NCI-H187 treated with DMSO at 0.1 percent for 48 hours (cell line): ENCODE data around the gene IRAK2.

Source experiments
- DNase-seq: peaks from one replicate; lab custom pipeline; 2025; lab: John Stamatoyannopoulos, UW

The IRAK2 gene

DNA sequence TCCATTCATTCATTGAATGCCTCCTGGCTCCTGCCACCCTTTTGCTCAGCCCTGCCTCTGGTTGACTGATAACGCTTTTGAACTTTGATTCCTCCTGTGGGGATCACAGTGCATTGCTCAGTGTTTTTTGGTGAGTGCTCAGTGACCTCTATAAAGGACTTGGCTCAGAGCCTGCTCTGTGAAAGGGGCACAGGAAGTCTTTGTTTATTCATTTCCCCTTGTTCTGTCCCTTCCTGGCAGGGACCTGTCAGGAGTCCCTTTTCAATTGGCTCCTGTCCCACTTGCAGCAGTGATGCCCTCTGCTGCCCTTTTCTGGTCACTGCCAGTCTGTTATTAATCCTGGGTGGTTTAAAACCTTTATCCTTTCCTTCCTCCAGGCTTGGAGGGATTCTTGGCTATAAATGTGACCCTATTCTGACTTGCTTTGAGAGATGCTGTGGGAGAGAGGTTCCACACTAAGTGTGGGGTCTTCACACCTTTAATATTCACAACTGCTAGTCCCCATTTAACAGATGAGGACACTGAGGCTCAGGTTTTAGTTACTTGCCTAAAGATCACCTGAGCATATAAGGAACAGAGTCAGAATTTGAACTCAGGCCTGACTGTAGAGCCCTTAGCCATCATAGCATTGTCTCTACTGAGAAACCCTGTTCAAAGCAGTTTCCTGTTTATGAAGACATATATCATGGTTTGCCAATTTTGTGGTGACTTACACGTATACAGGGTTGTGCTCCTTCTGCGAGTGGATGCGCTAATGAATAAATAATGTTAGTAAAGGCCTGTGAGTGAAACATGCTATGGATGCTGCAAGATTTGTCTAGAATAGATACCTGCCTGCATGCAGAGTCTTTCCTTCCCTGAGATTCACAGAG is 60.3 kb downstream of the IRAK2 start:
- no peak for DNase-seq

- DNase-seq, result no peak
Observed at GRCh38 chr3:10226293-10226692, 61.6 kb downstream of the IRAK2 start.

- DNase-seq, result no peak
Observed at GRCh38 chr3:10228248-10228950, 63.7 kb downstream of the IRAK2 start.

DNA sequence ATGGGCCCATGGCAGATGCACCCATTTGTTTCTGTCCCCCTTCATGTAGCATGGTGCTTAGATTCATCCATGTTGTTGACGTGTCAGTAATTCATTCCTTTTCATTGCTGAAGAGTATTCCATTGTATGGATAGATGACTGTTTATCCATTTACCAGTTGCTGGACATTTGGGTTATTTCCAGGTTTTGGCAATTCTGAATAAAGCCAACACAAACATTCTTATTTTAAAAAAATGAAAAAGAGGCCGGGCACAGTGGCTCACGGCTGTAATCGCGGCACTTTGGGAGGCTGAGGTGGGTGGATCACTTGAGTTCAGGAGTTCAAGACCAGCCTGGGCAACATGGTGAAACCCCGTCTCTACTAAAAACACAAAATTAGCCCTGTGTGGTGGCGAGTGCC is 64.9 kb downstream of the IRAK2 start:
- DNase-seq, result no peak

GRCh38 chr3:10232137-10232536 is 67.4 kb downstream of the IRAK2 start:
- no peak for DNase-seq

DNA sequence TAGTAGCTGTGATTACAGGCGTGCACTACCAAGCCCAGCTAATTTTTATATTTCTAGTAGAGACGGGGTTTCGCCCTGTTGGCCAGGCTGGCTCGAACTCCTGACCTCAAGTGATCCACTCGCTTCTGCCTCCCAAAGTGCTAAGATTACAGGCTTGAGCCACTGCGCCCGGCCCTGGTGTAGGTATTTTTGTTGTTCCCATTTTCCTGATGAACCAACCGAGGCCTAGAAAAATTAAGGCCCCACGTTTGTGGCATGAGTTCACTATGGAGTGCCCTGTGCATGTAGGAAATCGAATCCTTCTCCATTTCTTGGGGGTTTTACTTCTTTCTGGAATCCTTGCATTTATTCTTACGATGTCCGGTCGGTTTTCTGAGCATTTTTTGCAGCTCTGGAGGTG is 69.3 kb downstream of the IRAK2 start:
- no peak for DNase-seq

DNA sequence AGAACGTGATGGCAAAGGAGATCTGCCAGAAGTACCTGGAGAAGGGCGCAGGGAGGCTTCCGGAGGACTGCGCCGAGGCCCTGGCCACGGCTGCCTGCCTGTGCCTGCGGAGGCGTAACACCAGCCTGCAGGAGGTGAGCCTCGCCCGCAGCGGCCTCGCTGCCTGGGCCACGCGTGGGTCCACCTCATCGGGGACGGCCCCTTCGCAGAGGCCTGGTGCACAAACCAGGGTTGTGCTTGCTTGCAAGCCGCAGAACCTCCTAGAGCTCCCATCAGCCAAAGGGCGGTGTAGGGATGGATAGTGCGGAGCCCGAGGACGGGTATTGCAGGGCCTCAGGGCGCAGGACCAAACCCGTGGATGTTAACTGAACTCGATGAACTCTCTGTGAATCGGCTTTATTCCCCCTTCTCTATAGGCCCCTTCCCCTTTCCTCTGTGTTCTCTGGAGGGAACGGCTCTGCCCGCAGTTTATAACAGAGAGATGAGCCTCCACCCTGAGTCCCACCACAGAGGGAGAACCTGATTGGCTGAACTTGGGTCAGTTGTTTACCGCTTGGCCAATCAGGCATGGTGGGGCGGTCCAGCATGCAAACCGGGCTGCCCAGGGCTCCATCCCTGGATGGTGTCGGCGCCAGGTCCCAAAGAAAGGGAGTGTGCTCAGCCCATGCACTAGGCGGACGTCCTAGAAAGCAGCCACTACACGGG is 70.0 kb downstream of the IRAK2 start:
- no peak for DNase-seq

- no peak for DNase-seq
Observed at GRCh38 chr3:10235551-10235950, 70.8 kb downstream of the IRAK2 start.

- DNase-seq, result no peak
Observed at GRCh38 chr3:10238345-10239183, 73.8 kb downstream of the IRAK2 start.

DNA sequence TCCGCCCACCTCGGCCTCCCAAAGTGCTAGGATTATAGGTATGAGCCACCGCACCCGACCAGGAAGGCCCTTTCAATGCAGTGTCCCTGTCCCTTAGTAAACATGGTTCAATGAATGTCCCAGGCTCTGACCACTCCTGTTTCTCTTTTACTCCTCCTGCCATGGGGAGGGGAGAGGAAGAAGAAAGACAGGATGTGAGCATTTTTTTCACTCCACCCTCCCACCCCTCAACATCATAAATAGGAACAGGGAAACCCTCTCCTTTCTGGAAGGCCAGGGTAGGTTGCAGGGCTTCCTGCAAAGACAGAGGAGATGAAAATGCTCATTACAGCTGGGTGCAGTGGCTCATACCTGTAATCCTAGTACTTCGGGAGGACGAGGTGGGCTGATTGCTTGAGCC is 76.1 kb downstream of the IRAK2 start:
- DNase-seq, result no peak

DNA sequence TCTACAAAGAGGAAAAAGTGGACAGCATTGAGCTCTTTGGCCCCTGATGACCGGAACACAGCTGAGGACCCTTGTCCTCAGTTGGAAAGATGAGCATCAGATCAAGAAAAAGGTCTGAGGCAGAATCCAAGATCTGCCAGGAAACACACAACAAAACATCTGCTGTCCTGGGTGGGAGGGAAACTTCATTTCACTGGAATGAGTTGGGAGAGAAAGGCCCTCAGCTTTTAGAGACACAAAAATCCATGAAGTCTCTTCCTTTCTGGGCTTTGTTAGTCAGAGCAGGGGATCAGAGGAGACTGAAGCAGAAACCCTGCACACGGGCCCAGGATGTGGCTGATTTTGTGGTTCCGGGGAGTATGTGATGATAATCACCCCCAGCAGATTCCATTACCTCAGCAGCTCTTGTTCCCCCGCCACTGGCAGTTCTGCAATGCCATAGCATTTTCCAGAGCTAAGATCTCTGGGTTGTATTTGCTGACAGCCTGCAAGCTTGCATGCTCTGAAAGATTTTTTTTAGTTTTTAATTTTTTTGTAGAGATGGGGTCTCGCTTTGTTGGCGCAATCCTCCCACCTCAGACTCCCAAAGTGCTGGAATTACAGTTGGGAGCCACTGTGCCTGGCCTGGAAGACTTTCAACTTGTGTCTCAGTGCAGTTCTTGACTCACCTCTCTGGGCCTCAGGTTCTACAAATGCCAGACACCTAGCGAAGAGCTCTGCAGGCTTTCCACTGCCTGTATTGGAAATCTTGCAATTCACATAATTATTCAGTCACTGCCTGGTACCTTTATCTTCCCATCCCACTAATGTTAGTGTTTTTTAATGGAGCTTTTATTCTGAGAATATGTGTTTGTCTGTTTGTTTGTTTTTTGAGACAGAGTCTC is 77.7 kb downstream of the IRAK2 start:
- no peak for DNase-seq

GRCh38 chr3:10244009-10244408 is 79.3 kb downstream of the IRAK2 start:
- no peak for DNase-seq

DNA sequence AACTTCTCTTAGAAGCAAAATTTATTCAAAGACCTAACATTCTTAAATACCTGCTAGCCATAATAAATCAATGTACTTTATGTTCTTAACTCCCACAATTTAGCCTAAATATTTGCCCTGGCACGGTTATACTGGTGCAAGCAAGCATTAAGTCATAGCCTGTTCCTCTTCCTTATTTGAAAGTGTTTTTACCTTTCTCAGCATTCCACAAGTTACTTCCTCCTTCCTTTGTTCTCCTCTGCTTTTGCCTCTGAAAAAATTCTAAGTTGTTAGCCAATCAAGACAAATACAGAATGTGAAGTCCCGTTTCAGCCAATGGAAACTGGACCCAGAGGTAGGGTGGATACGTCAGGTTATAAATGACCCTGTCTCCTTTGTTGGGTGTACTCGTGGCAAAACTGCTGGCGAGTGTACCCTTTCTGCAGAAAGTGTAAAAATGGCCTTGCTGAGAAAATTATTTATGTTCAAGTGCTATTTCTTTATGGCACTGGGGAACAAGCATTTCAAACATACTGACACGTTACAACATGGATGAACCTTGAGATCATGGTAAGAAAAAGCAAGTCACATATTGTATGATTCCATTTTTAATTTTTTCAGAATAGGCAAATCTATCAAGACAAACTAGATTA is 80.5 kb downstream of the IRAK2 start:
- no peak for DNase-seq

GRCh38 chr3:10247679-10248183 is 83.0 kb downstream of the IRAK2 start:
- DNase-seq, result no peak

- peak; percentile 65 for DNase-seq
Observed at GRCh38 chr3:10248184-10248983, 83.7 kb downstream of the IRAK2 start, which contains the start of gene TATDN2. Gene TATDN2, plus strand, starts transcription at chr3:10248459. Its CDS starts 742 bp downstream, at chr3:10249201.

DNA sequence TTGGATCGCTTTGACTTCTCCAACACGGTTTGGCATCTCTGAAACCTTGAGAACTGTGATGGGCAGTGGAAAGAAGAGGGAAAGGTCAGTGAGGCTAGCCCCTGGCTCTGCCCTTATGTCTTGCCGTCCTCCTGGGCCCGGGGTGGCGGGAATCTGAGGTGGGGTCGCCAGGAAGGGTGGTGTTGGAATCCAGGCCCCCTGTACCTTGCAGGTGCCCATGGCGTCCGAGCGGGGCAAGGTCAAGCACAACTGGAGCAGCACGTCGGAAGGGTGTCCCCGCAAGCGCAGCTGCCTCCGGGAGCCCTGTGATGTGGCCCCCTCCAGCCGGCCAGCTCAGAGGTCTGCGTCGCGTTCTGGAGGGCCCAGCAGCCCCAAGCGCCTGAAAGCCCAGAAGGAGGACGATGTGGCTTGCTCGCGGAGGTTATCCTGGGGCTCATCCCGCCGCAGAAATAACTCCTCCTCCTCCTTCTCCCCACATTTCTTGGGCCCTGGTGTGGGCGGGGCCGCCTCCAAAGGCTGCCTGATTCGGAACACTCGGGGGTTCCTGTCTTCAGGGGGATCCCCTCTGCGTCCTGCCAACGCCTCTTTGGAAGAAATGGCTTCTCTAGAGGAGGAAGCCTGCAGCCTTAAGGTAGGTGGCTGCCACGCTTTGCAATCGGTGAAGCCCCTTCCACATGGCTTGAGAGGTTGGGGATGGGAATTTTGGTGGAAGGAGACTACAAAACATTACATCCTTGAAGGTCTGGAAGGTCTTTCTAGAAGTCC is 84.4 kb downstream of the IRAK2 start:
- no peak for DNase-seq

DNA sequence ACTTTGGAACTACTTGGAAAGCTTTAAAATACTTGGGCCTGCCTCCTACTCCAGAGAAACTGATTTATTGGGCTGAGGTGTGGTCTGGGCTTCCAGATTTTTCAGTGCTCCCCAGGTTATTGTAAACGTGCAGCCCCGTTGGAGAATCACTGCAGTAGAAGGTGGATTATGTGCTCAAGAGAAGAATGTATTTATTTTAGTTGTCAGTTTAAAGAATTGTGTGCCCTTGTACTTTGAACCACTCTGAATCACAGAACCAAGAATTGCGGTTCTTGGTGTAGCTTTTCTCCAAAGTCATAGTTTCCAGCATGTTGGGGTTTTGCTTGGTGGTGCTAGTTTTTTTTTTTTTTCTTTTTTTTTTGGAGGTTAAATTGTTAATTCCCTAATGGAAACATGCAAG is 85.1 kb downstream of the IRAK2 start:
- DNase-seq, result no peak

DNA sequence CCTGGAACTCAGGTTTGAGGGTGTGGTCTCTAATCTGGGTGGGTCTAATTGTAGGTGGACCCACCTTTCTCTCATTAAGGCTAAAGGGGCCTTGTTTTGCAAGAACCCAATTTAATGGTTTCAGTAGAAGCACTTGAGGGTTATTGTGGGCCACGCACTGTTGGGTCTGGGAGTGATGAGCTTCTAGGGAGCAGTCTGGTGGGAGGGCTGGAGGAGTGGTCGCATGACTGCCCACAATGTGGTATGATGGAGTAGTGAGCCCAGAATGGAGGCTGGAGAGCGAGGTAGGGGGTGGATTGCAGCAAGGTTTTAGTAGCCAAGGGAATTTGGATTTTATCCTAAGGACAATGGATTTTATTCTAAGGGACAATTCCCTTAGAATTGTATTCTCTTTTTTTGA is 86.3 kb downstream of the IRAK2 start:
- no peak for DNase-seq
